IPS-15b (cell line): Measurements from ENCODE around the gene ADAMTS19.

ENCODE experiments used
- H3K27me3 ChIP-seq: one replicate; pipeline ENCODE4 v1.6.1; 2013; ENCODE audit warnings: low read length; ENCODE audit not compliant: control insufficient read depth, insufficient read depth
- H3K36me3 ChIP-seq: one replicate; pipeline ENCODE4 v1.6.1; 2013; ENCODE audit warnings: low read length; ENCODE audit not compliant: control insufficient read depth, insufficient read depth
- H3K4me1 ChIP-seq: one replicate; pipeline ENCODE4 v1.6.1; 2013; ENCODE audit warnings: mild to moderate bottlenecking, low read length; ENCODE audit not compliant: control insufficient read depth, insufficient read depth
- H3K4me3 ChIP-seq: one replicate; pipeline ENCODE4 v1.5.1; 2013; ENCODE audit warnings: low read depth, low read length
- H3K9ac ChIP-seq: one replicate; pipeline ENCODE4 v1.6.1; 2013; ENCODE audit warnings: low read depth, mild to moderate bottlenecking, low read length
- H3K9me3 ChIP-seq: one replicate; pipeline ENCODE4 v1.6.1; 2013; ENCODE audit warnings: mild to moderate bottlenecking, low read length; ENCODE audit not compliant: control insufficient read depth, insufficient read depth

The ADAMTS19 gene

GRCh38 chr5:129698661-129699060, 238.6 kb downstream of the ADAMTS19 start:
- H3K9me3 ChIP-seq: no peaks in the 10 kb centered on the region
- H3K4me1 ChIP-seq: no peaks in the 10 kb centered on the region
- no peak overlapping the region for H3K9ac ChIP-seq
- no peaks in the 10 kb centered on the region for H3K27me3 ChIP-seq
- no peaks in the 10 kb centered on the region for H3K36me3 ChIP-seq
- no peak overlapping the region for H3K4me3 ChIP-seq

GRCh38 chr5:129716235-129716634, 256.1 kb downstream of the ADAMTS19 start:
- Histone ChIP-seq H3K27me3 (no peaks in the 10 kb centered on the region), H3K9me3 (no peaks in the 10 kb centered on the region), H3K9ac (no peak overlapping the region), H3K36me3 (no peaks in the 10 kb centered on the region), H3K4me1 (no peaks in the 10 kb centered on the region), H3K4me3 (no peak overlapping the region)

GRCh38 chr5:129716651-129717050, 256.6 kb downstream of the ADAMTS19 start:
- no peaks in the 10 kb centered on the region for H3K27me3 ChIP-seq
- H3K9me3 ChIP-seq: no peaks in the 10 kb centered on the region
- no peak overlapping the region for H3K9ac ChIP-seq
- H3K4me1 ChIP-seq: no peaks in the 10 kb centered on the region
- H3K4me3 ChIP-seq: no peak overlapping the region
- H3K36me3 ChIP-seq: no peaks in the 10 kb centered on the region

- Histone ChIP-seq H3K27me3 (no peaks in the 10 kb centered on the region), H3K4me3 (no peak overlapping the region), H3K36me3 (no peaks in the 10 kb centered on the region), H3K9me3 (no peaks in the 10 kb centered on the region), H3K4me1 (peaks cover under 1% of the 10 kb centered on the region), H3K9ac (no peak overlapping the region)
Observed at GRCh38 chr5:129717751-129718310, 257.7 kb downstream of the ADAMTS19 start.

GRCh38 chr5:129718471-129719090, 258.5 kb downstream of the ADAMTS19 start:
- Histone ChIP-seq H3K9me3 (no peaks in the 10 kb centered on the region), H3K27me3 (no peaks in the 10 kb centered on the region), H3K36me3 (no peaks in the 10 kb centered on the region), H3K9ac (no peak overlapping the region), H3K4me3 (no peak overlapping the region), H3K4me1 (peaks cover 5% of the 10 kb centered on the region)

GRCh38 chr5:129724222-129724621, 264.1 kb downstream of the ADAMTS19 start:
- H3K9ac ChIP-seq: no peak overlapping the region
- no peaks in the 10 kb centered on the region for H3K9me3 ChIP-seq
- no peaks in the 10 kb centered on the region for H3K27me3 ChIP-seq
- H3K4me3 ChIP-seq: peak overlapping the region; percentile 11
- H3K4me1 ChIP-seq: peaks cover 26% of the 10 kb centered on the region
- H3K36me3 ChIP-seq: no peaks in the 10 kb centered on the region

- H3K4me3 ChIP-seq: peak overlapping the region; percentile 11
- no peaks in the 10 kb centered on the region for H3K27me3 ChIP-seq
- no peak overlapping the region for H3K9ac ChIP-seq
- H3K4me1 ChIP-seq: peaks cover 26% of the 10 kb centered on the region
- H3K9me3 ChIP-seq: no peaks in the 10 kb centered on the region
- H3K36me3 ChIP-seq: no peaks in the 10 kb centered on the region
Observed at GRCh38 chr5:129724647-129725046, 264.5 kb downstream of the ADAMTS19 start.

- Histone ChIP-seq H3K9ac (no peak overlapping the region), H3K4me3 (no peak overlapping the region), H3K27me3 (no peaks in the 10 kb centered on the region), H3K36me3 (no peaks in the 10 kb centered on the region), H3K9me3 (no peaks in the 10 kb centered on the region), H3K4me1 (no peaks in the 10 kb centered on the region)
Observed at GRCh38 chr5:129739773-129740172, 279.7 kb downstream of the ADAMTS19 start.

- Histone ChIP-seq H3K36me3 (no peaks in the 10 kb centered on the region), H3K9ac (no peak overlapping the region), H3K27me3 (no peaks in the 10 kb centered on the region), H3K9me3 (no peaks in the 10 kb centered on the region), H3K4me1 (no peaks in the 10 kb centered on the region), H3K4me3 (no peak overlapping the region)
Observed at GRCh38 chr5:129743541-129744187, 283.6 kb downstream of the ADAMTS19 start.

- H3K9me3 ChIP-seq: no peaks in the 10 kb centered on the region
- H3K27me3 ChIP-seq: no peaks in the 10 kb centered on the region
- no peaks in the 10 kb centered on the region for H3K36me3 ChIP-seq
- no peak overlapping the region for H3K9ac ChIP-seq
- H3K4me1 ChIP-seq: no peaks in the 10 kb centered on the region
- H3K4me3 ChIP-seq: no peak overlapping the region
Observed at GRCh38 chr5:129745997-129746396, 285.9 kb downstream of the ADAMTS19 start.

- Histone ChIP-seq H3K27me3 (no peaks in the 10 kb centered on the region), H3K9me3 (no peaks in the 10 kb centered on the region), H3K4me3 (no peak overlapping the region), H3K9ac (no peak overlapping the region), H3K36me3 (no peaks in the 10 kb centered on the region), H3K4me1 (no peaks in the 10 kb centered on the region)
Observed at GRCh38 chr5:129746876-129747275, 286.8 kb downstream of the ADAMTS19 start.
